Smooth muscle cell (in vitro differentiated cells): ENCODE data around the gene TIMP3. TPM values are rescaled to one million over a fixed set of nuclear protein-coding genes. Genes with fewer than 3 reads are reported as not detected.

Experiments
- DNase-seq: peaks from one replicate; lab custom pipeline; 2025; ENCODE audit not compliant: unreplicated experiment; lab: John Stamatoyannopoulos, UW
- H2AFZ ChIP-seq: fragments of 200-600 bp; sonication (generic); 2 replicates; pipeline ENCODE4 v1.6.0; 2016; ENCODE audit warnings: antibody characterized with exemption, low read depth, mild to moderate bottlenecking
- H3F3A ChIP-seq: fragments of 200-600 bp; sonication (generic); 2 replicates; pipeline ENCODE4 v1.6.0; 2017; ENCODE audit warnings: antibody characterized with exemption, low read depth
- H3K27ac ChIP-seq: fragments of 200-600 bp; sonication (generic); 2 replicates; pipeline ENCODE4 v1.5.1; 2016; ENCODE audit warnings: low read depth, mild to moderate bottlenecking
- H3K27me3 ChIP-seq: fragments of 200-600 bp; sonication (generic); 2 replicates; pipeline ENCODE4 v1.6.1; 2016; ENCODE audit warnings: low read depth, mild to moderate bottlenecking
- H3K36me3 ChIP-seq: fragments of 200-600 bp; sonication (generic); 2 replicates; pipeline ENCODE4 v1.5.1; 2016; ENCODE audit warnings: low read depth
- H3K4me1 ChIP-seq: fragments of 200-600 bp; sonication (generic); 2 replicates; pipeline ENCODE4 v1.5.1; 2016; ENCODE audit warnings: low read depth
- H3K4me2 ChIP-seq: fragments of 200-600 bp; sonication (generic); 2 replicates; pipeline ENCODE4 v1.6.0; 2016; ENCODE audit warnings: mild to moderate bottlenecking
- H3K4me3 ChIP-seq: fragments of 200-600 bp; sonication (generic); 2 replicates; pipeline ENCODE4 v1.5.1; 2016; ENCODE audit warnings: mild to moderate bottlenecking
- H3K79me2 ChIP-seq: fragments of 200-600 bp; sonication (generic); 2 replicates; pipeline ENCODE4 v1.6.0; 2016; ENCODE audit warnings: low read depth, mild to moderate bottlenecking
- H3K9ac ChIP-seq: fragments of 200-600 bp; sonication (generic); 2 replicates; pipeline ENCODE4 v1.6.0; 2016; ENCODE audit warnings: low read depth
- H3K9me3 ChIP-seq: fragments of 200-600 bp; sonication (generic); replicated peaks from 2 replicates; pipeline ENCODE4 v1.5.1; 2016; ENCODE audit warnings: low read depth
- H4K20me1 ChIP-seq: fragments of 200-600 bp; sonication (generic); 2 replicates; pipeline ENCODE4 v1.6.0; 2016; ENCODE audit warnings: low read depth
- WGBS: methylation state at CpG from one replicate; pipeline ENCODE4 v1.1.7; 2016; ENCODE audit warnings: low lambda C conversion rate; 5-methylcytosine and 5-hydroxymethylcytosine counted together
- polyA plus RNA-seq: library from polyadenylated mRNA; unstranded; fragments of >200 nt; fragmentation: Nextera tagmentation; extraction: Ambion mirVana; gene quantifications from 2 replicates; pipeline ENCODE4 v1.2.1, GENCODE V29; 2016
- total RNA-seq: library from RNA; depleted of rRNA; stranded (reverse); fragments of >200 nt; gene quantifications from 2 replicates; pipeline ENCODE4 v1.2.3, GENCODE V29; 2014
- TF ChIP-seq, protein P1 (sequence below): fragments of 200-600 bp; sonication (generic); IDR thresholded peaks from 2 replicates; pipeline ENCODE4 v1.5.1; 2017; ENCODE audit warnings: borderline replicate concordance, mild to moderate bottlenecking, antibody characterized with exemption; ENCODE audit not compliant: insufficient read depth, poor library complexity, severe bottlenecking

Gene TIMP3
- total and polyA plus RNA-seq, 2 experiments from 2014 or later = 3,210 to 3,942 TPM

- peaks cover 96% of the 10 kb centered on the region for H3F3A ChIP-seq
- no peak overlapping the region for H3K4me3 ChIP-seq
- no peaks in the 10 kb centered on the region for H3K4me1 ChIP-seq
- TF ChIP-seq, protein P1, sequence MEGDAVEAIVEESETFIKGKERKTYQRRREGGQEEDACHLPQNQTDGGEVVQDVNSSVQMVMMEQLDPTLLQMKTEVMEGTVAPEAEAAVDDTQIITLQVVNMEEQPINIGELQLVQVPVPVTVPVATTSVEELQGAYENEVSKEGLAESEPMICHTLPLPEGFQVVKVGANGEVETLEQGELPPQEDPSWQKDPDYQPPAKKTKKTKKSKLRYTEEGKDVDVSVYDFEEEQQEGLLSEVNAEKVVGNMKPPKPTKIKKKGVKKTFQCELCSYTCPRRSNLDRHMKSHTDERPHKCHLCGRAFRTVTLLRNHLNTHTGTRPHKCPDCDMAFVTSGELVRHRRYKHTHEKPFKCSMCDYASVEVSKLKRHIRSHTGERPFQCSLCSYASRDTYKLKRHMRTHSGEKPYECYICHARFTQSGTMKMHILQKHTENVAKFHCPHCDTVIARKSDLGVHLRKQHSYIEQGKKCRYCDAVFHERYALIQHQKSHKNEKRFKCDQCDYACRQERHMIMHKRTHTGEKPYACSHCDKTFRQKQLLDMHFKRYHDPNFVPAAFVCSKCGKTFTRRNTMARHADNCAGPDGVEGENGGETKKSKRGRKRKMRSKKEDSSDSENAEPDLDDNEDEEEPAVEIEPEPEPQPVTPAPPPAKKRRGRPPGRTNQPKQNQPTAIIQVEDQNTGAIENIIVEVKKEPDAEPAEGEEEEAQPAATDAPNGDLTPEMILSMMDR = no peak
- no peak overlapping the region for H2AFZ ChIP-seq
- peaks cover 38% of the 10 kb centered on the region for H3K36me3 ChIP-seq
- WGBS = 70% methylated on average over 10 of the region's 10 CpGs
- H3K27me3 ChIP-seq = no peaks in the 10 kb centered on the region
- no peak for DNase-seq
- H3K27ac ChIP-seq = peak overlapping the region; percentile 57
- H3K4me2 ChIP-seq = no peak overlapping the region
- peaks cover 100% of the 10 kb centered on the region for H4K20me1 ChIP-seq
- peaks cover 33% of the 10 kb centered on the region for H3K79me2 ChIP-seq
- no peak overlapping the region for H3K9ac ChIP-seq
- no peaks in the 10 kb centered on the region for H3K9me3 ChIP-seq
Measured at GRCh38 chr22:32852395-32853251, 51.1 kb downstream of the TIMP3 start.

GRCh38 chr22:32853662-32854061 lies 52.2 kb downstream of the TIMP3 start:
- Histone ChIP-seq H3K9me3 (no peaks in the 10 kb centered on the region), H3K4me1 (no peaks in the 10 kb centered on the region), H3K27ac (peak overlapping the region; percentile 57), H3F3A (peaks cover 96% of the 10 kb centered on the region), H3K27me3 (no peaks in the 10 kb centered on the region), H3K4me2 (no peak overlapping the region), H3K79me2 (peaks cover 23% of the 10 kb centered on the region), H3K9ac (no peak overlapping the region), H2AFZ (no peak overlapping the region), H3K36me3 (peaks cover 37% of the 10 kb centered on the region), H3K4me3 (no peak overlapping the region), H4K20me1 (peaks cover 100% of the 10 kb centered on the region)
- DNase-seq = no peak
- WGBS = 97% methylated on average over 2 of the region's 2 CpGs
- TF ChIP-seq, protein P1 = no peak

- peaks cover 16% of the 10 kb centered on the region for H3K79me2 ChIP-seq
- no peaks in the 10 kb centered on the region for H3K9me3 ChIP-seq
- peaks cover 96% of the 10 kb centered on the region for H3F3A ChIP-seq
- no peak overlapping the region for H3K4me2 ChIP-seq
- H2AFZ ChIP-seq = no peak overlapping the region
- H3K27ac ChIP-seq = peak overlapping the region; percentile 57
- H3K9ac ChIP-seq = no peak overlapping the region
- no peaks in the 10 kb centered on the region for H3K4me1 ChIP-seq
- H3K27me3 ChIP-seq = no peaks in the 10 kb centered on the region
- H3K36me3 ChIP-seq = peaks cover 44% of the 10 kb centered on the region
- TF ChIP-seq, protein P1 = no peak
- WGBS = 82% methylated on average over 14 of the region's 14 CpGs
- H3K4me3 ChIP-seq = no peak overlapping the region
- H4K20me1 ChIP-seq = peaks cover 100% of the 10 kb centered on the region
- no peak for DNase-seq
Measured at GRCh38 chr22:32854351-32854804, 52.9 kb downstream of the TIMP3 start.
